Measurements from ENCODE around the gene SCNN1G. TPM values are rescaled to one million over a fixed set of nuclear protein-coding genes. Genes with fewer than 3 reads are reported as not detected.

SCNN1G gene
- polyA plus RNA-seq (2013, experiment 1 of 2): not detected
- not detected for polyA plus RNA-seq (2013, experiment 2 of 2)

GRCh38 chr16:23182679-23183542 lies at the start of gene SCNN1G:
SCNN1G (plus strand) TSS chr16:23182745; CDS start chr16:23186272, 3,527 bp downstream.
- Histone ChIP-seq H3K4me3 (ENCODE audit: insufficient read depth in 1 of 2, low read depth in 1 of 2, low read length in 2 of 2) (peak within 1 kb of the TSS; percentile 29 to 34), H3K27ac (ENCODE audit: low read length, poor library complexity, severe bottlenecking) (no peak within 1 kb of the TSS), H3K4ac (ENCODE audit: low read depth in 1 of 2, low read length in 2 of 2) (no peak within 1 kb of the TSS), H3K79me1 (replicated peaks; ENCODE audit: low read length, poor library complexity, severe bottlenecking) (no peaks in the 10 kb centered on the region), H3K14ac (ENCODE audit: low read length in 2 of 2) (no peak within 1 kb of the TSS), H4K8ac (ENCODE audit: low read length) (no peak within 1 kb of the TSS), H3K18ac (ENCODE audit: low read depth in 1 of 2, low read length in 2 of 2) (no peak within 1 kb of the TSS), H2BK15ac (ENCODE audit: low read depth, poor library complexity, severe bottlenecking) (no peak within 1 kb of the TSS), H3K4me2 (ENCODE audit: low read length, poor library complexity, severe bottlenecking) (peak within 1 kb of the TSS; percentile 69), H2AK5ac (ENCODE audit: low read length, severe bottlenecking) (no peak within 1 kb of the TSS), H3K9ac (ENCODE audit: low read length) (no peak within 1 kb of the TSS), H3K36me3 (ENCODE audit: control insufficient read depth in 1 of 2, insufficient read depth in 2 of 2, low read depth in 1 of 2, low read length in 2 of 2) (no peaks in the 10 kb centered on the region), H2BK12ac (ENCODE audit: low read length in 2 of 2) (no peak within 1 kb of the TSS), H2BK5ac (ENCODE audit: low read depth, low read length, poor library complexity, severe bottlenecking) (no peak within 1 kb of the TSS), H4K91ac (ENCODE audit: low read length) (no peak within 1 kb of the TSS), H3K9me3 (ENCODE audit: control insufficient read depth, low read length) (no peaks in the 10 kb centered on the region), H3K27me3 (ENCODE audit: control insufficient read depth in 1 of 2, insufficient read depth in 1 of 2, low read length in 2 of 2) (peaks cover 49 to 78% of the 10 kb centered on the region in 2 experiments), H3K4me1 (ENCODE audit: control insufficient read depth, insufficient read depth, low read depth, low read length) (peaks cover 13% of the 10 kb centered on the region), H3K23ac (ENCODE audit: low read length in 2 of 2) (no peak within 1 kb of the TSS), H2BK120ac (ENCODE audit: low read depth, low read length) (no peak within 1 kb of the TSS), H2AFZ (ENCODE audit: low read depth, low read length) (peak within 1 kb of the TSS; percentile 31)
- 2% methylated on average over 67 of the region's 71 CpGs for WGBS
- DNase-seq: no peak

DNA sequence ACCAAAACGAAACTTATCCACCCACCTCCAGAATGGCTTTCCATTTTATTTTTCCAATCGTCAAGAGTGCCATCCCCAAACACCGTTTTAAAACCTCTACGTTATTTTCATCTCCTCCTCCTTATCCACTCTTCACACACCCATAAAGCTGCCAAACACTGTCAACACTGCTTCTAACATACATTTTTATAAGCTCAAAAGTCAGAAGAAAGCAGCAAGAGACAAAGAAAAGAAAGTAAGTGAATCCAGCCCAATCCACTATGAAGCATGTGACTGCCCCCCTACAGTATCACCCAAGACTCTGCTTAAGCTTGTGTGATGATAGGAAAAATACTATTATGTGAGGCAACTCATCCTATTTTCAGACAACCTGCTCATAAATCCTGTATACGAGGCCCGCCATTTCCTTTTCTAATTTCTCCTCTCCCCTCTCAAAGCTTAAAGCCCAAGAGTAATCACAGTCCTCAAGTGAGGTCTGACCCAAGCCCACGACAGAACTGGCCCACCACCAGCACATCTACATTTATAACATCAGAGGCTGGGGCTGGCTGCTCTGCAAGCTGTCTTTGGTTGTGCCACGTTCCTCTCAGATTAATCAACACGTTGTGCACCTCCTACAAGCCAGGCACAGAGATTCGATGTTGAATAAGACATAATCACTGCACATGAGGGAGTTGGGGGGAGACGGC lies 49.6 kb upstream of the SCNN1G start:
- peaks cover 1% of the 10 kb centered on the region for H3K4me1 ChIP-seq (ENCODE audit: control insufficient read depth, insufficient read depth, low read depth, low read length)
- no peak overlapping the region for H3K4ac ChIP-seq (ENCODE audit: low read depth in 1 of 2, low read length in 2 of 2)
- peaks cover 16% of the 10 kb centered on the region for H3K9me3 ChIP-seq (ENCODE audit: control insufficient read depth, low read length)
- H3K4me2 ChIP-seq (ENCODE audit: low read length, poor library complexity, severe bottlenecking): no peak overlapping the region
- no peak overlapping the region for H2BK5ac ChIP-seq (ENCODE audit: low read depth, low read length, poor library complexity, severe bottlenecking)
- no peaks in the 10 kb centered on the region for H3K27me3 ChIP-seq (ENCODE audit: control insufficient read depth in 1 of 2, insufficient read depth in 1 of 2, low read length in 2 of 2)
- H2BK15ac ChIP-seq (ENCODE audit: low read depth, poor library complexity, severe bottlenecking): no peak overlapping the region
- H3K27ac ChIP-seq (ENCODE audit: low read length, poor library complexity, severe bottlenecking): no peak overlapping the region
- H4K8ac ChIP-seq (ENCODE audit: low read length): no peak overlapping the region
- peak overlapping the region in 1 of 2 experiments; percentile 7 for H2BK12ac ChIP-seq (ENCODE audit: low read length in 2 of 2)
- H3K23ac ChIP-seq (ENCODE audit: low read length in 2 of 2): no peak overlapping the region
- no peak overlapping the region for H3K14ac ChIP-seq (ENCODE audit: low read length in 2 of 2)
- peak overlapping the region; percentile 87 for H3K9ac ChIP-seq (ENCODE audit: low read length)
- WGBS: 78% methylated on average over 10 of the region's 11 CpGs
- H3K4me3 ChIP-seq (ENCODE audit: insufficient read depth in 1 of 2, low read depth in 1 of 2, low read length in 2 of 2): peak overlapping the region in 1 of 2 experiments; percentile 70
- no peak overlapping the region for H4K91ac ChIP-seq (ENCODE audit: low read length)
- H3K18ac ChIP-seq (ENCODE audit: low read depth in 1 of 2, low read length in 2 of 2): peak overlapping the region in 1 of 2 experiments; percentile 37
- H2AFZ ChIP-seq (ENCODE audit: low read depth, low read length): no peak overlapping the region
- peaks cover 0 to 3% of the 10 kb centered on the region in 2 experiments for H3K36me3 ChIP-seq (ENCODE audit: control insufficient read depth in 1 of 2, insufficient read depth in 2 of 2, low read depth in 1 of 2, low read length in 2 of 2)
- peaks cover 13% of the 10 kb centered on the region for H3K79me1 ChIP-seq (replicated peaks; ENCODE audit: low read length, poor library complexity, severe bottlenecking)
- no peak overlapping the region for H2BK120ac ChIP-seq (ENCODE audit: low read depth, low read length)
- DNase-seq: no peak
- no peak overlapping the region for H2AK5ac ChIP-seq (ENCODE audit: low read length, severe bottlenecking)

DNA sequence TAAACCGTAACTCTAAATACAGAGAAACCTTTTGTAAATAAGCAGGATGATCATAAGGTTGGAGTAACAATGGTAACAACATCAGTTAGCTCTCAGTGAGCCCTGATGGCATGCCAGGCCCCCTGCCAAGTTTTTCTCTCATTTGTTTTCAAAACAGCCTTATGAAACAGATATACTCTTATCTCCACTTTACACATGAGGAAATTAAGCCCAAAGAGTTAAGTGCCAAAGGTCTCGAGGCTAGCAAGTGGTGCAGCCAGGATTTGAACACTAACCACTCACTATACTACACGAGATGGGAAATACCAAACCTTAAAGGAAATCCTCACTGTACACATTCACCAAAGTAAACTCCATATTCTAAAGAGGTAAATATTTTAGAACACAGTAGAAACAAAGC lies 48.3 kb upstream of the SCNN1G start:
- no peak overlapping the region for H3K4ac ChIP-seq (ENCODE audit: low read depth in 1 of 2, low read length in 2 of 2)
- no peak overlapping the region for H4K91ac ChIP-seq (ENCODE audit: low read length)
- DNase-seq: no peak
- H2BK12ac ChIP-seq (ENCODE audit: low read length in 2 of 2): no peak overlapping the region
- 53% methylated on average over 1 of the region's 3 CpGs for WGBS
- H3K14ac ChIP-seq (ENCODE audit: low read length in 2 of 2): no peak overlapping the region
- H2BK15ac ChIP-seq (ENCODE audit: low read depth, poor library complexity, severe bottlenecking): no peak overlapping the region
- H3K4me1 ChIP-seq (ENCODE audit: control insufficient read depth, insufficient read depth, low read depth, low read length): peaks cover 1% of the 10 kb centered on the region
- no peak overlapping the region for H3K9ac ChIP-seq (ENCODE audit: low read length)
- peaks cover 21% of the 10 kb centered on the region for H3K79me1 ChIP-seq (replicated peaks; ENCODE audit: low read length, poor library complexity, severe bottlenecking)
- H3K9me3 ChIP-seq (ENCODE audit: control insufficient read depth, low read length): peaks cover 25% of the 10 kb centered on the region
- no peak overlapping the region for H3K4me2 ChIP-seq (ENCODE audit: low read length, poor library complexity, severe bottlenecking)
- H2AFZ ChIP-seq (ENCODE audit: low read depth, low read length): no peak overlapping the region
- no peak overlapping the region for H2BK120ac ChIP-seq (ENCODE audit: low read depth, low read length)
- H4K8ac ChIP-seq (ENCODE audit: low read length): no peak overlapping the region
- no peak overlapping the region for H3K18ac ChIP-seq (ENCODE audit: low read depth in 1 of 2, low read length in 2 of 2)
- H3K23ac ChIP-seq (ENCODE audit: low read length in 2 of 2): no peak overlapping the region
- no peak overlapping the region for H2AK5ac ChIP-seq (ENCODE audit: low read length, severe bottlenecking)
- no peaks in the 10 kb centered on the region for H3K27me3 ChIP-seq (ENCODE audit: control insufficient read depth in 1 of 2, insufficient read depth in 1 of 2, low read length in 2 of 2)
- H3K36me3 ChIP-seq (ENCODE audit: control insufficient read depth in 1 of 2, insufficient read depth in 2 of 2, low read depth in 1 of 2, low read length in 2 of 2): peaks cover 0 to 3% of the 10 kb centered on the region in 2 experiments
- H3K4me3 ChIP-seq (ENCODE audit: insufficient read depth in 1 of 2, low read depth in 1 of 2, low read length in 2 of 2): no peak overlapping the region
- H2BK5ac ChIP-seq (ENCODE audit: low read depth, low read length, poor library complexity, severe bottlenecking): no peak overlapping the region
- no peak overlapping the region for H3K27ac ChIP-seq (ENCODE audit: low read length, poor library complexity, severe bottlenecking)

DNA sequence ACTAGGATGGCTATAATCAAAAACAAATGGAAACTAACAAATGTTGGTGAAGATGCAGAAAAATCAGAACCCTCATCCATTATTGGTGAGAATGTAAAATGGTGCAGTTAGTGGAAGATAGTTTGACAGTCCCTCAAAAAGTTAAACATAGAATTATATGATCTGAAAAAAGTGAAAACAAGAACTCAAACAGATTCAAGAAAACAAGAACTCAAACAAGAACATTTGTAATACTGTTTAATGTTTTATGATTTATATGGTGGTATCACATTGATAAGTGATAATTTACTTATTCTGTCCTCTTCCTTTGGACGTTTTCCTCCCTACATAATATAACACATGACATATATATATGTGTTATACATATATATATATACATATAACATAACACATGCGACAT lies 45.3 kb upstream of the SCNN1G start:
- no CpG with 5 or more reads among the region's 2 CpGs for whole genome bisulfite sequencing
- Histone ChIP-seq H3K4me2 (ENCODE audit: low read length, poor library complexity, severe bottlenecking) (no peak overlapping the region), H3K18ac (ENCODE audit: low read depth in 1 of 2, low read length in 2 of 2) (no peak overlapping the region)

More for the DNA sequence above, 45.3 kb upstream of the SCNN1G start:
- Histone ChIP-seq H3K9ac (ENCODE audit: low read length) (no peak overlapping the region), H3K27me3 (ENCODE audit: control insufficient read depth in 1 of 2, insufficient read depth in 1 of 2, low read length in 2 of 2) (no peaks in the 10 kb centered on the region), H3K9me3 (ENCODE audit: control insufficient read depth, low read length) (peaks cover 25% of the 10 kb centered on the region), H2BK5ac (ENCODE audit: low read depth, low read length, poor library complexity, severe bottlenecking) (no peak overlapping the region), H3K79me1 (replicated peaks; ENCODE audit: low read length, poor library complexity, severe bottlenecking) (peaks cover 26% of the 10 kb centered on the region), H4K91ac (ENCODE audit: low read length) (no peak overlapping the region), H4K8ac (ENCODE audit: low read length) (no peak overlapping the region), H2BK120ac (ENCODE audit: low read depth, low read length) (no peak overlapping the region), H3K14ac (ENCODE audit: low read length in 2 of 2) (no peak overlapping the region), H3K27ac (ENCODE audit: low read length, poor library complexity, severe bottlenecking) (no peak overlapping the region), H3K4ac (ENCODE audit: low read depth in 1 of 2, low read length in 2 of 2) (no peak overlapping the region), H3K4me1 (ENCODE audit: control insufficient read depth, insufficient read depth, low read depth, low read length) (peaks cover 1% of the 10 kb centered on the region), H2BK15ac (ENCODE audit: low read depth, poor library complexity, severe bottlenecking) (no peak overlapping the region), H2BK12ac (ENCODE audit: low read length in 2 of 2) (no peak overlapping the region), H2AK5ac (ENCODE audit: low read length, severe bottlenecking) (no peak overlapping the region), H2AFZ (ENCODE audit: low read depth, low read length) (no peak overlapping the region), H3K23ac (ENCODE audit: low read length in 2 of 2) (no peak overlapping the region), H3K4me3 (ENCODE audit: insufficient read depth in 1 of 2, low read depth in 1 of 2, low read length in 2 of 2) (no peak overlapping the region), H3K36me3 (ENCODE audit: control insufficient read depth in 1 of 2, insufficient read depth in 2 of 2, low read depth in 1 of 2, low read length in 2 of 2) (peaks cover 0 to 3% of the 10 kb centered on the region in 2 experiments)
- DNase-seq: no peak
